ENCODE results near the gene RHOV. TPM values are rescaled to one million over a fixed set of nuclear protein-coding genes. Genes with fewer than 3 reads are reported as not detected.

The RHOV gene
- total RNA-seq, 1 experiment from 2014 or later: 4.2 TPM

- Histone ChIP-seq H3K27ac (ENCODE audit: low read length) (no peak overlapping the region), H3K27me3 (ENCODE audit: control insufficient read depth, insufficient read depth, low read length) (no peaks in the 10 kb centered on the region), H3K4me1 (ENCODE audit: control insufficient read depth, insufficient read depth, low read length) (no peaks in the 10 kb centered on the region), H3K36me3 (ENCODE audit: control insufficient read depth, insufficient read depth, low read length) (no peaks in the 10 kb centered on the region), H3K4me3 (ENCODE audit: low read depth in 2 of 2, low read length in 2 of 2) (no peak overlapping the region), H3K9me3 (ENCODE audit: control insufficient read depth, insufficient read depth, low read depth, low read length) (no peaks in the 10 kb centered on the region)
- ATAC-seq: no peak
- no TSS peak for BruUV-seq (replicated peaks)
- intact Hi-C loops (cut with micrococcal nuclease; ENCODE audit: unreplicated experiment) (no loop called here), in situ Hi-C loops (cut with HindIII; ENCODE audit: low pct_unique_long_range_greater_than_20kb, low sequenced_read_pairs) (no loop called here)
- no peak for TF ChIP-seq POLR2AphosphoS5 (IDR thresholded peaks at IDR 0.05; ENCODE audit: low read depth, low read length)
- TF ChIP-seq SIN3A (IDR thresholded peaks at IDR 0.05; ENCODE audit: borderline replicate concordance, insufficient read depth, low read depth, low read length): no peak
- no peak for TF ChIP-seq REST (IDR thresholded peaks at IDR 0.05; ENCODE audit: insufficient read depth in 1 of 2, low read depth in 2 of 2, low read length in 1 of 2)
- no peak for TF ChIP-seq CTCF (IDR thresholded peaks at IDR 0.05)
- no peak for TF ChIP-seq TCF7L2 (IDR thresholded peaks at IDR 0.05; ENCODE audit: low read depth, low read length)
- DNase-seq (ENCODE audit: low read depth, low spot score): no peak
- ChIA-PET POLR2A (no interaction called here), CTCF (interaction anchor here (1.2 to 1.5 kb wide), 2 partner anchors 11 to 22 kb away, joined by 3 to 4 read pairs; no protein-coding TSS in a partner anchor)
Observed at GRCh38 chr15:40881351-40881750, 7.3 kb upstream of the RHOV start.

- BruUV-seq (replicated peaks): no TSS peak
- Histone ChIP-seq H3K36me3 (ENCODE audit: control insufficient read depth, insufficient read depth, low read length) (no peaks in the 10 kb centered on the region), H3K9me3 (ENCODE audit: control insufficient read depth, insufficient read depth, low read depth, low read length) (no peaks in the 10 kb centered on the region), H3K27ac (ENCODE audit: low read length) (no peak overlapping the region), H3K4me3 (ENCODE audit: low read depth in 2 of 2, low read length in 2 of 2) (no peak overlapping the region), H3K27me3 (ENCODE audit: control insufficient read depth, insufficient read depth, low read length) (no peaks in the 10 kb centered on the region), H3K4me1 (ENCODE audit: control insufficient read depth, insufficient read depth, low read length) (no peaks in the 10 kb centered on the region)
- POLR2A ChIA-PET: interaction anchor here (0.7 kb wide), 1 partner anchor 314 kb away, joined by 6 read pairs; no protein-coding TSS in a partner anchor
- ATAC-seq: no peak
- in situ Hi-C loops (cut with HindIII; ENCODE audit: low pct_unique_long_range_greater_than_20kb, low sequenced_read_pairs): no loop called here
- CTCF ChIA-PET: interaction anchor here (0.7 to 4.2 kb wide), 2 partner anchors 21 to 83 kb away, joined by 6 to 13 read pairs; no protein-coding TSS in a partner anchor
- intact Hi-C loops (cut with micrococcal nuclease; ENCODE audit: unreplicated experiment): no loop called here
- DNase-seq (ENCODE audit: low read depth, low spot score): no peak
- no peak for TF ChIP-seq POLR2AphosphoS5 (IDR thresholded peaks at IDR 0.05; ENCODE audit: low read depth, low read length)
- no peak for TF ChIP-seq REST (IDR thresholded peaks at IDR 0.05; ENCODE audit: insufficient read depth in 1 of 2, low read depth in 2 of 2, low read length in 1 of 2)
- TF ChIP-seq SIN3A (IDR thresholded peaks at IDR 0.05; ENCODE audit: borderline replicate concordance, insufficient read depth, low read depth, low read length): no peak
- TF ChIP-seq TCF7L2 (IDR thresholded peaks at IDR 0.05; ENCODE audit: low read depth, low read length): no peak
- no peak for TF ChIP-seq CTCF (IDR thresholded peaks at IDR 0.05)
Observed at GRCh38 chr15:40879609-40880008, 5.6 kb upstream of the RHOV start.
